Activated T-helper 2 cell treated with anti-CD3 and anti-CD28 coated beads, Interferon-gamma antibody, Interleukin-2, Interleukin-4, amounts not matched to agents 10 μg/mL and 5 μg/mL and 100 μg/mL, durations not matched to agents 14 hours and 24 hours and 36 hours (primary cell): ENCODE data around the gene FXR2. TPM values are rescaled to one million over a fixed set of nuclear protein-coding genes. Genes with fewer than 3 reads are reported as not detected.
"Not testable (repeated sequence)": the region's sequence is repeated elsewhere in the genome, so short reads cannot be mapped to it uniquely, and the experiment has no call there.

ENCODE experiments used
- DNase-seq: peaks from one replicate; pipeline ENCODE4 v3.0.0; 2021; ENCODE audit warnings: low spot score
- H3K27ac Mint-ChIP-seq: one replicate; pipeline ENCODE4 v1.8.0; 2021; ENCODE audit warnings: mixed read lengths
- H3K27me3 Mint-ChIP-seq: one replicate; pipeline ENCODE4 v1.8.0; 2021; ENCODE audit warnings: low read depth, mixed read lengths
- H3K36me3 Mint-ChIP-seq: one replicate; pipeline ENCODE4 v1.8.0; 2021; ENCODE audit warnings: low read depth, mixed read lengths
- H3K4me1 Mint-ChIP-seq: one replicate; pipeline ENCODE4 v1.8.0; 2021; ENCODE audit warnings: low read depth, mixed read lengths
- H3K4me3 Mint-ChIP-seq: one replicate; pipeline ENCODE4 v1.8.0; 2021; ENCODE audit warnings: low read depth, mild to moderate bottlenecking, moderate library complexity, mixed read lengths
- H3K9me3 Mint-ChIP-seq: one replicate; pipeline ENCODE4 v1.8.0; 2021; ENCODE audit warnings: mixed read lengths
- intact Hi-C: fragments of 100-400 bp; cut with micrococcal nuclease; formaldehyde crosslinking; loops from one replicate; pipeline ENCODE4 v1.15.1; 2023
- total RNA-seq: library from RNA; stranded (reverse); gene quantifications from 2 replicates; pipeline ENCODE4 v1.2.3, GENCODE V29; 2022

FXR2 gene
- total RNA-seq, 1 donor from 2014 or later: 59.0 TPM

GRCh38 chr17:7623661-7624060 is 9.0 kb upstream of the FXR2 start:
- peaks cover 6% of the 10 kb centered on the region for H3K36me3 Mint-ChIP-seq
- H3K4me1 Mint-ChIP-seq: peaks cover 12% of the 10 kb centered on the region
- no peak for DNase-seq
- no peaks in the 10 kb centered on the region for H3K9me3 Mint-ChIP-seq
- intact Hi-C loops: no loop called here
- H3K27me3 Mint-ChIP-seq: no peaks in the 10 kb centered on the region
- H3K4me3 Mint-ChIP-seq: no peak overlapping the region
- H3K27ac Mint-ChIP-seq: no peak overlapping the region

- DNase-seq: no peak
- Mint-ChIP-seq H3K27me3 (no peaks in the 10 kb centered on the region), H3K9me3 (no peaks in the 10 kb centered on the region), H3K36me3 (no peaks in the 10 kb centered on the region), H3K4me3 (no peak overlapping the region), H3K4me1 (peaks cover 2% of the 10 kb centered on the region), H3K27ac (no peak overlapping the region)
- intact Hi-C loops: no loop called here
Measured at GRCh38 chr17:7620835-7621234, 6.1 kb upstream of the FXR2 start.

DNA sequence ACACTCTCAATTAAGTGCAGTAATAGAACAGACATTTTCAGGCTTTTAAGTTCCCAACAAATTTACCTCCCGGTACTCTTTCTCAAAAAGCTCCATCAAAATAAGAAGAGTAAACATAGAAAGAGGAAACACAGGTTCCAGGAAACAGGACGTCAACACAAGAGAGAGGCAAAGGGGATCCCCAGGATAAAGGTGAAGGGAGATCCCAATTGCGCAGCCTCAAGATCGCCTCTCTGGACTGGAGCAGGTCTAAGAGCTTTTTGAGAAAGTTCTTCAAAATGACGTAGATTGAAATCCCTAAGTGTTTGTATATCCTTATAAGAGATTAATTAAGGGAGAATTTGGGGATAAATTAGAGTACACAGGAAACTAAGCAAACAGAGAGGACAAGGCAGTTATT is 3.9 kb upstream of the FXR2 start:
- Mint-ChIP-seq H3K9me3 (no peaks in the 10 kb centered on the region), H3K4me1 (peaks cover 4% of the 10 kb centered on the region), H3K36me3 (peaks cover 2% of the 10 kb centered on the region), H3K27ac (no peak overlapping the region), H3K4me3 (no peak overlapping the region), H3K27me3 (no peaks in the 10 kb centered on the region)
- no peak for DNase-seq
- intact Hi-C loops: no loop called here

- H3K4me1 Mint-ChIP-seq: peaks cover 21% of the 10 kb centered on the region
- peak overlapping the region; percentile 78 for H3K4me3 Mint-ChIP-seq
- H3K36me3 Mint-ChIP-seq: peaks cover 23% of the 10 kb centered on the region
- H3K27ac Mint-ChIP-seq: peak overlapping the region; percentile 84
- H3K9me3 Mint-ChIP-seq: no peaks in the 10 kb centered on the region
- intact Hi-C loops: loop anchor here (1.0 to 2.0 kb wide), 3 partner anchors 33 to 71 kb away; partner anchors contain the start of gene MPDU1
- H3K27me3 Mint-ChIP-seq: no peaks in the 10 kb centered on the region
- DNase-seq: no peak
Measured at GRCh38 chr17:7615265-7615747, 609 bp upstream of the FXR2 start.

GRCh38 chr17:7613769-7614424 is 800 bp downstream of the FXR2 start:
- intact Hi-C loops: loop anchor here (2.0 kb wide), 2 partner anchors 31 to 41 kb away; partner anchors contain the start of gene MPDU1

DNA sequence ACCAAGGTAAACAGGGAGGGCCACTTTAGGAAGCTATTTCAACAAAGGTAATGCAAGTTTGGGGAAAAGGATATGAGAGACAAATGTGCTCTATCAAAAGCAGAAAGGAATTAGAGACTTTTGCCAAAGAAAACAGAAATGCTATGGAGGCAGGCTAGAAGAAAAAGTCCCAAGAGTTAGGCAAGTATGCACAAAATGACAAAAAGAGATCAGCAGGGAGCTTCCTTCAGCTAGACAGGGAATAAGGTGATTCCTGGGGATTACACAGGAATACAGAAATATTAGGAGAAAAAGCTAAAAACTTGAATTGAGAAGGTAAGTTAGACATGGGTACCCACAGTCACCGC is 2.4 kb downstream of the FXR2 start:
- intact Hi-C loops: no loop called here
- no peak for DNase-seq
- H3K4me1 Mint-ChIP-seq: peaks cover 23% of the 10 kb centered on the region
- no peaks in the 10 kb centered on the region for H3K27me3 Mint-ChIP-seq
- no peak overlapping the region for H3K27ac Mint-ChIP-seq
- H3K36me3 Mint-ChIP-seq: peaks cover 28% of the 10 kb centered on the region
- H3K4me3 Mint-ChIP-seq: peak overlapping the region; percentile 89
- no peaks in the 10 kb centered on the region for H3K9me3 Mint-ChIP-seq

More at GRCh38 chr17:7613769-7614424, 800 bp downstream of the FXR2 start:
- H3K4me1 Mint-ChIP-seq: peaks cover 25% of the 10 kb centered on the region
- H3K27ac Mint-ChIP-seq: peak overlapping the region; percentile 82
- no peak for DNase-seq
- H3K36me3 Mint-ChIP-seq: peaks cover 28% of the 10 kb centered on the region
- H3K27me3 Mint-ChIP-seq: no peaks in the 10 kb centered on the region
- H3K4me3 Mint-ChIP-seq: peak overlapping the region; percentile 89
- H3K9me3 Mint-ChIP-seq: no peaks in the 10 kb centered on the region

- Mint-ChIP-seq H3K4me1 (peaks cover 23% of the 10 kb centered on the region), H3K9me3 (no peaks in the 10 kb centered on the region), H3K27me3 (no peaks in the 10 kb centered on the region), H3K36me3 (peaks cover 28% of the 10 kb centered on the region), H3K27ac (no peak overlapping the region), H3K4me3 (peak overlapping the region; percentile 89)
- intact Hi-C loops: no loop called here
- DNase-seq: no peak
Measured at GRCh38 chr17:7611635-7612293, 2.9 kb downstream of the FXR2 start.

- Mint-ChIP-seq H3K4me1 (peaks cover 28% of the 10 kb centered on the region), H3K27ac (no peak overlapping the region), H3K4me3 (no peak overlapping the region), H3K9me3 (no peaks in the 10 kb centered on the region), H3K27me3 (no peaks in the 10 kb centered on the region), H3K36me3 (peaks cover 37% of the 10 kb centered on the region)
- no peak for DNase-seq
- intact Hi-C loops: no loop called here
Measured at GRCh38 chr17:7610641-7611040, 4.1 kb downstream of the FXR2 start.

DNA sequence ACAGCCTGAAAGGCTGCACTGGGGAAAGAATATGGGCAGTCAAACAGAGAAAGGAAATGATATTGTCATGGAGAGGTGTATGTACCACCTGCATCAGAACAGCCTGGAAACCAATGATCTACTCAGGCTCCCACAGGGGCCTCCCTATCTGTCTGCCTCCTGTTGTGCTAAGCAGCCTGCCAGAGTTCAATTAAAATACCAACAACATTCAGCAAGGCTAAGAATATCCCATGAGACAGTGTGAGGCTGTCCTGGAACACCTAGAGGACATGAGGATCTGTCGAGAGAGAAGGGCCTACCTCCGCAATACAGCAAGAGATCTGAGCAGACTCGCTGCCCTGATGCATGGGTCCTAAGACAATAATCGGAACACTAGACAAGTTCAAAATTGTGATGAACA is 8.4 kb downstream of the FXR2 start:
- no peak for DNase-seq
- Mint-ChIP-seq H3K4me1 (peaks cover 8% of the 10 kb centered on the region), H3K9me3 (no peaks in the 10 kb centered on the region), H3K27ac (no peak overlapping the region), H3K27me3 (no peaks in the 10 kb centered on the region), H3K36me3 (peaks cover 57% of the 10 kb centered on the region), H3K4me3 (no peak overlapping the region)
- intact Hi-C loops: no loop called here

DNA sequence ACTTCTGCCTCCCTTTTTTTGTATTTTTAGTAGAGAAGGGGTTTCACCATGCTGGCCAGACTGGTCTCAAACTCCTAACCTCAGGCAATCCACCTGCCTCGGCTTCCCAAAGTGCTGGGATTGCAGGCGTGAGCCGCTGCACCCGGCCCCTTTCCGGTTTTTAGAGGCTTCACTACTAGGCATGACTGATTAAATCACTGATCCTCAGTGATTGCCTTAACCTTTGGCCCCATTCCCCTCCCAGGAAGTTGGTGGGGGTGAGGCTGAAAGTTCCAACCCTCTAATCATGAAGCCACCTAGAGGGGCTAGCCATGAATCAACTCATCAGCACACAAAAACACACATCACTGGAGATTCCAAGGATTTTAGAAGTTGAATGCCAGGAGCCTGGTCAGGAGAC is 17.1 kb downstream of the FXR2 start:
- H3K4me3 Mint-ChIP-seq, intact Hi-C loops, H3K9me3 Mint-ChIP-seq, H3K27ac Mint-ChIP-seq, H3K27me3 Mint-ChIP-seq, H3K4me1 Mint-ChIP-seq, DNase-seq: not testable (repeated sequence)
- H3K36me3 Mint-ChIP-seq: peaks cover 72% of the 10 kb centered on the region

DNA sequence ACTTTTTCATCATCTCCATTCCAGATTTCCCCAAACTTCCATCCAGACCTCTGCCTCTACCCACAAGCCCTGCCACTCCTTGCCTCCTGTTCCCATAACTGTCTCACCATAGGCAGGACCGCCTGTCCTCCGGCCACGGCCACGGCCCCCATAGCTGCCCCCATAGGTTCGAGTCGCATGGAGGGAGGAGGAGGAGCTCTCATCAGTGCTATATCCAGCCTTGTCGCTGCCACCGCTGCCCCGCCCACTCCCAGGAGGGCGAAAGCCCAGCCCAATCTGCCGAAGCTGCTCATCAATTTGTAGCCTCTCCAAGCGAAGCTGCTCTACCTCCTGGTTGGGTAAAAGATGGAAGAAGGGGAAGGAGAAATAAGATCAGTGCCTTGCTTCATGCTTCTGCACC is 21.4 kb downstream of the FXR2 start:
- no peak overlapping the region for H3K4me3 Mint-ChIP-seq
- H3K4me1 Mint-ChIP-seq: no peaks in the 10 kb centered on the region
- no peaks in the 10 kb centered on the region for H3K27me3 Mint-ChIP-seq
- peaks cover 70% of the 10 kb centered on the region for H3K36me3 Mint-ChIP-seq
- H3K27ac Mint-ChIP-seq: no peak overlapping the region
- intact Hi-C loops: no loop called here
- no peaks in the 10 kb centered on the region for H3K9me3 Mint-ChIP-seq
- DNase-seq: no peak

DNA sequence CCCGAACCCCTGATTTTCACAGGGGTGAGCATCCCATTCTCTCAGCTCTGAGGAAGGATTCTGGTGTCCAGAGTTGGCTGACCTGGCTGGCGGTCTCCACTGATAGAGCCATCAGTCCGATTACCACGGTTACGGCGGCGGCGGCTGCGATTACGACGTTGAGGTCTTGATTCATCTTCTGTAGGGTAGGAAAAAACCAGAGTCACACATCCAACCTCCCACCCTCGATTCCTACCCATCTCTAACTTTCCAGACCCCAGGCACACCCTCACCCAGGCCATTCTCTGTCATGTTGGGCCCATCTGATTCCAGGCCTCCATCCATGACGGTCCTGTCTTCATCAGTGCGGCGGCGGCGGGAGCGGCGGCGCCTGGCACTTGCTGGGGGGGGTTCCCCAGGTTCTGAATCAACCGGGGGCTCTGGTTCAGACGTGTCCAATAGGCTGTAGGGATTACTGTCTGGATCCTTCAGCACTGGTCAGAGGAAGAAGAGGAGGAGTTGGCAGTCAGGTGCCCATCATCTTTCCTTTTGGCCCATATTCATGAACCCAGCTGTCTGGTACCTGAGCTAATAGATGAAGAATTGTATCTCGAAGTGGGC is 22.2 kb downstream of the FXR2 start:
- no peaks in the 10 kb centered on the region for H3K9me3 Mint-ChIP-seq
- no peak for DNase-seq
- H3K4me3 Mint-ChIP-seq: no peak overlapping the region
- no peak overlapping the region for H3K27ac Mint-ChIP-seq
- no peaks in the 10 kb centered on the region for H3K4me1 Mint-ChIP-seq
- intact Hi-C loops: no loop called here
- H3K36me3 Mint-ChIP-seq: peaks cover 73% of the 10 kb centered on the region
- H3K27me3 Mint-ChIP-seq: no peaks in the 10 kb centered on the region

DNA sequence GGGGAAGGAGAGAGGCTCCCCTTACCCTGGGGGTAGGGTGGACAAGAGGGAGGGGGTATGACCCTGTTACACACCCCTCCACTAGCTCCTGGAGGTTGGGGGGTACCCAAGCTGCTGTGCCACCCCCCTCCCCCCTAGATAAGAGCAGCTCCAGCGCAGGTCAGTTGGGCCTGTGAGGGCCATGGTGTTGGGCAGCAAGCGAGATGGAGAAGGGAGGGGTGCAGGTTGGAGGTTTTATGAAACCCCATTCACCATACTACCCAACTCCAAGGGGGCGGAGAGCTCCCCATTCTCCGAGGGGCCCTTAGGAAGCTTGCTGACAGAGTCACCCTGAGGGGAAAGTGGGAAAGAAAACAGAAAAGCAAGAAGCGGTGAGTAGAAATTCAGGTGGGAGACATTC is 23.1 kb downstream of the FXR2 start:
- Mint-ChIP-seq H3K9me3 (no peaks in the 10 kb centered on the region), H3K27me3 (no peaks in the 10 kb centered on the region), H3K4me1 (no peaks in the 10 kb centered on the region), H3K4me3 (no peak overlapping the region), H3K36me3 (peaks cover 77% of the 10 kb centered on the region), H3K27ac (no peak overlapping the region)
- intact Hi-C loops: no loop called here
- no peak for DNase-seq
